ENCODE data around the gene BTD.

Gene BTD

GRCh38 chr3:15636028-15636709 lies 34.6 kb downstream of the BTD start:
- DNase-seq (ENCODE audit: low spot score): peak; percentile 88

- DNase-seq (ENCODE audit: low spot score): no peak
Observed at GRCh38 chr3:15637131-15637951, 35.8 kb downstream of the BTD start.

- no peak for DNase-seq (ENCODE audit: low spot score)
Observed at GRCh38 chr3:15638193-15638890, 36.8 kb downstream of the BTD start.

DNA sequence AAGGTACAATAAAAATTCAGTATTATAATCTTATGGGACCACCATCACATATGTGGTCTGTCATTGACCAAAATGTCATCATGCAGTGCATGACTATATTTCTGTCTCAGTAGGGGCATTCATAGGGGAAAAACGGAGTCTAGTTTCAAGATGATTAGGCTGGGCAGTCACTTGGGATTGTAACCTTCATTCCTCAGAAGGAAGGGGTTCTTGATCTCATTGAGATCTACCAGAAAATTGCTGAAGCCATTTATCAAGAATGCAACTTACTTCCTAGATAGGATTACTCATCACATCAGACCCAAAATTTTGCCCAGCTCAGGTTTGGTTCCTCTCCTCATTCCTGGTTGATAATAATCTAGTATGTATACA lies 37.3 kb downstream of the BTD start:
- no peak for DNase-seq (ENCODE audit: low spot score)

GRCh38 chr3:15645246-15645645 lies 43.7 kb downstream of the BTD start:
- no peak for DNase-seq (ENCODE audit: low spot score)

GRCh38 chr3:15645740-15646501 lies 44.4 kb downstream of the BTD start:
- peak; percentile 81 for DNase-seq (ENCODE audit: low spot score)

DNA sequence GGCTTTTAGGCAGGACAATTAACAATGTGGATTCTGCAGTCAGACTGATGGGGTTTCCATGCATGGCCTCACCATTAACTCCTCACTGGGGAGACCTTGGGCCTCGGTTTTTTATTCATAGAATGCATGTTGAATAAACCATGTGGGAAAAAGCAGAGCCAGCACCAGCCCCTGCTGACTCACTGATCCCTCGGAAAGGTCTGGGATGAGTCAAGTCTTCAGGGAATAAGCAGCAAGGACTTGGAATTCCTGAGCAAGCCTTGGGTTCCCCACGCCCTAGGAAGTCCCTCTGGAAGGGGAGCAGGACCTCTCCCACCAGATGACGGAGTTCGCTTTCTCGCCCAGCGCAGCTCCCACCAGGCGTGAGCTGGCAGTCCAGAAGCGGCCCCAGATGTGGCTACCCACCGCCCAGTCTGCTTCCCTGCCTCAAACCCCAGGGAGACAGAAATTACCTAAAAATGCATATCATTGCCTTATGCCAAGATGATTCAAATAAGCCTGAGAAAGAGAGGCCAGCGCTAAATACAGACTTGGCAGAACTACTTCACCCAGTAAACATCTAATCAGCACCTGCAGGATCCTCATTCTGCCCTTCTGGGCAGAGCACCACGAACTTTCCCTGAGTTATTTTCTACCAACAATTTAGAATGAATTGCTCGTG lies 45.4 kb downstream of the BTD start:
- DNase-seq (ENCODE audit: low spot score): peak; percentile 95

GRCh38 chr3:15647611-15648167 lies 46.1 kb downstream of the BTD start:
- DNase-seq (ENCODE audit: low spot score): peak; percentile 67

GRCh38 chr3:15649341-15649740 lies 47.8 kb downstream of the BTD start:
- DNase-seq (ENCODE audit: low spot score): no peak

GRCh38 chr3:15649858-15650257 lies 48.3 kb downstream of the BTD start:
- no peak for DNase-seq (ENCODE audit: low spot score)

DNA sequence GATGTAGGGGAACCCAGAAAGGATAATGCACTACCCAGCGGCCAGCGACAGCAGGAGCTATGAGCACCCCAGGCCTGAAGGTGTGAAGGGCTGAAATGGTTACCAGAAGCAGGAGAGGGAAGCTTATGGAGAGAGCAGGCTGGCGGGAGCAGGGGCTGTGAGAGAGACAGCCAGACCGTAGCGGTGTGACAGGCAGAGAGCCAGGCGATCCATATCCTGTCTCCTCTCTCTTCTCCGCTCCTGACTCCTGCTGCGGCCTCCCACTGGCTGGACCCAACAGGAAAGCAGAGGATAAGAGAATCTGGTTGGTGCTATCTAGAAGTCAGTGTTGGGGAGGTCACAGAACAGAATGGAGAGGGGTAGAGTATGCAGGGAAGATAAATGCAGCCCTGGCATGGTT lies 49.9 kb downstream of the BTD start:
- no peak for DNase-seq (ENCODE audit: low spot score)

DNA sequence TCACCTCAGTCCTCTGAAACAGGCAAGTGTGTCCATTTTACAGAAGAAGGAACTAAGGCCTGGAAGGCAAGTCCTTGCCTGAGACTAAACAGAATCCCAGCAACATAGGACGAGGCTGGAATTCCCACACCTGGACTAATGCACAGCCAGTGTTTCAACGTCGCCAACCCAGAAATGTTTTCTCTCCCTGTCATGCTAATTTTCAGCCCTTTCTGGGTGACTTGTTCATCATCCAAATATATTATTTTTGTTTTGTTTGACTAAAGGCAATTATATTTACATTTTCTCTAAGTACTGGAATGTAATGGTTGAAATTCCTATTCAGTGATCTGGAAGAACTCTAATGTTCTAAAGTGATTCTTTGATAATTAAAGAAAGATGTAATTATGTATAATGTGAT lies 51.8 kb downstream of the BTD start:
- no peak for DNase-seq (ENCODE audit: low spot score)

DNA sequence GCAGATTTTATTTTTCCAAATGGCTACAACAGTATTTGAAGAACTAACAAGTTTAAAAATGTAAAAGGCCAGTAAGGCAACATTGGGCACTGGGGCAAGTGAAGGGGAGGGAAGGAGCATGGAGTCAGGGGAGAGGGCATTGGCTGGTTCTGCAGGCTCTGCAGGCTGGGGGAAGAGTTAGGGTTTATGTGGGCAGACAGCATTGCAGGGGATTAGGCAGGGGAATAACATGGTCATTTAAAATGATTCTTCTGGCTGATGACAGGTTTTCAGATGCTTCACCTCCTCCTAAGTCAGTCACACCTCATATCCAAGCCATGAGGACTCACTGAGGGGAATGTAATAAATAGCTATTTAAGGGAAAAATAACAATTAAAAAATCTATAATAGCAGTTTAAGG lies 52.6 kb downstream of the BTD start:
- no peak for DNase-seq (ENCODE audit: low spot score)

- DNase-seq (ENCODE audit: low spot score): no peak
Observed at GRCh38 chr3:15654891-15655290, 53.3 kb downstream of the BTD start.

- no peak for DNase-seq (ENCODE audit: low spot score)
Observed at GRCh38 chr3:15656342-15656741, 54.8 kb downstream of the BTD start.

GRCh38 chr3:15657016-15657415 lies 55.5 kb downstream of the BTD start:
- no peak for DNase-seq (ENCODE audit: low spot score)

DNA sequence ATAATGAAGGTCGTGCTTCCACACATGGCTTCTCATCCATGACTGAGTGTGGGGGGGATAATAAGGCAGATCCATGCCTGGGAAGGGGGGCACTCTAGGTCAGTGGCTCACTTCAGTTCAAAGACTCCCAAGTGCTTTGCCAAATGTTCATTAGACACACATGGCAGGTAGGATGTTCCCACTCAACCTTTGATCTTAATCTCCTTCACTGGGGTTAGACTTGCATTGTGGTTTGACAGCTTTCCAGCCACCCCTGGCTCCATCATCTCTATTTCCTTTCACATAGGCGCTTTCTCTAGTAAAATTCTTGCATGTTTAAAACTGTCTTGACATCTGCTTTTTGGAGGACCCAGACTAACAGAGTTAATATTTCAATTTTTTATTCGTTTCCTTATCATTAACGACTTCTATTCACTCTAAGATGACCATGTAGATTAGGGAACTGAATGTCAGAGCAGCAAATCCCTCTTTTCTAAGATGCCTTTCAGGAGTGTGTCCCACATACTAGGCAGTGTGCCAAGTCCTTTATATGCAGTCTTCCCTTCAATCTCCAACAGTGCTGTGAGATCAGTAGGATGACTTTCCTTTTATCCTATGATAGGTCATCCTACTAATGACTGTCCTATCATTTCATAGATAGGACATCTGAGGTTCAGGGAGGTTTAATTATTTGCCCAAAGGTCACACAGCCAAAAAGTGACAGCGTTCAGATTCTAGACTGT lies 57.9 kb downstream of the BTD start:
- no peak for DNase-seq (ENCODE audit: low spot score)

- DNase-seq (ENCODE audit: low spot score): no peak
Observed at GRCh38 chr3:15660055-15660935, 58.8 kb downstream of the BTD start.

DNA sequence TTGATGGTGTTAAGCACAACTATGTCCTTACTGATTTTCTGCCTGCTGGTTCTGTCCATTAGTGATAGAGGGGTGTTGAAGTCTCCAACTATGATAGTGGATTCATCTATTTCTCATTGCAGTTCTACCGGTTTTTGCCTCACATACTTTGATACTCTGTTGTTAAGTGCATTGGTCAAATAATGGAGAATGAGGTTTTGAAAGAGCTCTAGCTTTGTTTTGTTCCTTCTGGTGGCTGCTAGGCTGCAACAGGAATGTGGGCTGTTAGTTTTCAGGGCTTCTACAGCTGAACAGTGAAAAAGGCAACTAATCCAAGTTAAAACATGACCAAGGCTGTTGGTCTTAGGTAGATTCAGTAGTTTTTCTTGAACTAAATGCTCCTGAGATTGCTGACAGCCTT lies 62.6 kb downstream of the BTD start:
- DNase-seq (ENCODE audit: low spot score): no peak
